B cell (primary cell): ENCODE measurements around the gene ZNF618. TPM values are rescaled to one million over a fixed set of nuclear protein-coding genes. Genes with fewer than 3 reads are reported as not detected.
"Not testable (repeated sequence)": the region's sequence is repeated elsewhere in the genome, so short reads cannot be mapped to it uniquely, and the experiment has no call there.

Experiments used
- ATAC-seq: fragments of 200-7000 bp; cut with Tn5 transposase; one replicate; pipeline ENCODE4 v1.10.0; 2021; ENCODE audit warnings: low read depth, mild to moderate bottlenecking, moderate number of reproducible peaks, moderate library complexity
- CTCF ChIA-PET: fragments of 350-600 bp; sonication (Branson Sonifier 250); formaldehyde crosslinking; loops from one replicate; lab custom pipeline; 2021; ENCODE audit warnings: antibody characterized with exemption, inconsistent platforms; lab: Charles Lee
- POLR2A ChIA-PET: fragments of 350-600 bp; sonication (Branson Sonifier 250); formaldehyde crosslinking; loops from one replicate; lab custom pipeline; 2021; ENCODE audit warnings: antibody characterized with exemption; lab: Charles Lee
- DNase-seq: peaks from one replicate; pipeline ENCODE4 v3.0.0; 2013
- H2AFZ ChIP-seq: 2 replicates; pipeline ENCODE4 v1.6.1; 2012; ENCODE audit warnings: mild to moderate bottlenecking, low read depth, low read length; ENCODE audit not compliant: insufficient read depth, poor library complexity, severe bottlenecking
- H3K27ac ChIP-seq, 2 donors: 1 replicate in 1 of 2; 2 replicates in 1 of 2; pipeline ENCODE4 v1.5.1; 2012 to 2013; ENCODE audit warnings: low read length in 2 of 2, mild to moderate bottlenecking in 2 of 2, moderate library complexity in 1 of 2
- H3K27me3 ChIP-seq, 4 experiments: fragments of 200-600 bp in 1 of 4; sonication (generic) in 1 of 4; replicated peaks in 1 of 4; 1 replicate in 2 of 4; 2 replicates in 2 of 4; pipeline versions ENCODE4 v1.6.1 to v1.7.0; 2013 to 2016; ENCODE audit warnings: low read length in 3 of 4, mild to moderate bottlenecking in 2 of 4, mixed read lengths in 1 of 4, moderate library complexity in 1 of 4; ENCODE audit not compliant: insufficient read depth in 4 of 4, control insufficient read depth in 3 of 4; ENCODE audit errors: control extremely low read depth in 1 of 4
- H3K36me3 ChIP-seq, 2 experiments: replicated peaks in 1 of 2; 1 replicate in 1 of 2; 2 replicates in 1 of 2; pipeline versions ENCODE4 v1.6.1 to v1.7.1; 2013; ENCODE audit warnings: low read length in 1 of 2; ENCODE audit not compliant: insufficient read depth in 2 of 2, control insufficient read depth in 1 of 2; ENCODE audit errors: control extremely low read depth in 1 of 2, extremely low read depth in 1 of 2
- H3K4me1 ChIP-seq, 2 donors: fragments of 200-600 bp in 1 of 2; sonication (generic) in 1 of 2; 1 replicate in 1 of 2; 2 replicates in 1 of 2; pipeline versions ENCODE4 v1.5.1 to v1.6.1; 2013 to 2017; ENCODE audit warnings: low read length in 2 of 2; ENCODE audit not compliant: control insufficient read depth in 2 of 2, insufficient read depth in 2 of 2
- H3K4me2 ChIP-seq: replicated peaks from 2 replicates; pipeline ENCODE3; 2012; ENCODE audit warnings: mild to moderate bottlenecking, low read depth, low read length; ENCODE audit not compliant: poor library complexity, severe bottlenecking
- H3K4me3 ChIP-seq, 5 experiments: fragments of 200-600 bp in 1 of 5; sonication (generic) in 1 of 5; 1 replicate in 3 of 5; 2 replicates in 2 of 5; pipeline versions ENCODE4 v1.5.1 to v1.7.0; 2011 to 2016; ENCODE audit warnings: low read length in 4 of 5, mild to moderate bottlenecking in 4 of 5, low read depth in 2 of 5, control low read depth in 1 of 5, moderate library complexity in 1 of 5; ENCODE audit not compliant: insufficient read depth in 1 of 5; ENCODE audit errors: control extremely low read depth in 1 of 5, extremely low read depth in 1 of 5
- H3K79me2 ChIP-seq: fragments of 200-600 bp; sonication (generic); one replicate; pipeline ENCODE4 v1.6.0; 2016; ENCODE audit warnings: low read length; ENCODE audit not compliant: control insufficient read depth, insufficient read depth
- H3K9ac ChIP-seq: fragments of 200-600 bp; sonication (generic); 2 replicates; pipeline ENCODE4 v1.6.1; 2017; ENCODE audit warnings: mild to moderate bottlenecking, low read length, moderate library complexity
- H3K9me3 ChIP-seq, 3 donors: one replicate each; pipeline versions ENCODE4 v1.6.1 to v1.7.1; 2013; ENCODE audit warnings: low read length in 2 of 3; ENCODE audit not compliant: control insufficient read depth in 2 of 3, insufficient read depth in 1 of 3; ENCODE audit errors: control extremely low read depth in 1 of 3
- H4K20me1 ChIP-seq: 2 replicates; pipeline ENCODE4 v1.6.0; 2012; ENCODE audit warnings: mild to moderate bottlenecking, low read length; ENCODE audit not compliant: insufficient read depth, control insufficient read depth, poor library complexity, severe bottlenecking
- H3K27ac Mint-ChIP-seq: one replicate; pipeline ENCODE4 v1.8.0; 2021; ENCODE audit warnings: mixed read lengths
- H3K27me3 Mint-ChIP-seq: one replicate; pipeline ENCODE4 v1.8.0; 2021; ENCODE audit warnings: mixed read lengths
- H3K4me1 Mint-ChIP-seq: one replicate; pipeline ENCODE4 v1.8.0; 2021; ENCODE audit warnings: mixed read lengths
- H3K4me3 Mint-ChIP-seq: one replicate; pipeline ENCODE4 v1.8.0; 2021; ENCODE audit warnings: mixed read lengths
- H3K9me3 Mint-ChIP-seq: one replicate; pipeline ENCODE4 v1.8.0; 2022; ENCODE audit warnings: mixed read lengths; ENCODE audit not compliant: insufficient read depth
- CTCF ChIP-seq: fragments of 200-600 bp; IDR thresholded peaks from one replicate; pipeline ENCODE4 v1.8.0; 2022; ENCODE audit warnings: antibody characterized with exemption, mild to moderate bottlenecking
- EZH2 ChIP-seq: IDR thresholded peaks from 2 replicates; pipeline ENCODE4 v1.6.1; 2012; ENCODE audit warnings: borderline replicate concordance, low read depth, mild to moderate bottlenecking, moderate library complexity, low read length; ENCODE audit not compliant: insufficient read depth, poor library complexity, severe bottlenecking
- WGBS: methylation state at CpG from one replicate; pipeline ENCODE4 v1.1.5; 2013; ENCODE audit warnings: missing lambda C conversion rate; ENCODE audit not compliant: insufficient coverage; 5-methylcytosine and 5-hydroxymethylcytosine counted together
- intact Hi-C: fragments of 100-400 bp; cut with micrococcal nuclease; formaldehyde crosslinking; loops from one replicate; pipeline ENCODE4 v1.10.0; 2022
- polyA plus RNA-seq: library from polyadenylated mRNA; depleted of rRNA; stranded (reverse); fragments of >200 nt; gene quantifications from 2 replicates; pipeline ENCODE4 v1.2.3, GENCODE V29; 2012
- total RNA-seq, 2 donors: library from RNA; stranded (reverse); fragments of 120-200 nt in 1 of 2; gene quantifications; 1 replicate in 1 of 2; 2 replicates in 1 of 2; pipeline versions ENCODE4 v1.2.3 to v1.2.4, GENCODE V29; 2013 to 2022

ZNF618 gene
- total and polyA plus RNA-seq, 2 donors (not counting 1 experiment from before 2014, with no cell fraction given): 1.4 to 2.5 TPM

- 27% methylated on average over 1 of the region's 3 CpGs for WGBS
- H3K9ac ChIP-seq: no peak overlapping the region
- ChIA-PET CTCF (no interaction called here), POLR2A (no interaction called here)
- no peak for DNase-seq
- ATAC-seq: no peak
- no peak overlapping the region for H3K4me3 ChIP-seq
- H3K4me2 ChIP-seq: no peak overlapping the region
- no peaks in the 10 kb centered on the region for H3K9me3 ChIP-seq
- Mint-ChIP-seq H3K4me3 (no peak overlapping the region), H3K9me3 (no peaks in the 10 kb centered on the region), H3K27me3 (no peaks in the 10 kb centered on the region), H3K4me1 (peaks cover 23% of the 10 kb centered on the region), H3K27ac (no peak overlapping the region)
- H4K20me1 ChIP-seq: no peaks in the 10 kb centered on the region
- no peak for TF ChIP-seq EZH2
- intact Hi-C loops: no loop called here
- H3K79me2 ChIP-seq: no peaks in the 10 kb centered on the region
- peaks cover 25 to 27% of the 10 kb centered on the region in 2 donors for H3K4me1 ChIP-seq
- no peak overlapping the region for H2AFZ ChIP-seq
- H3K27me3 ChIP-seq: no peaks in the 10 kb centered on the region
- no peaks in the 10 kb centered on the region for H3K36me3 ChIP-seq
- H3K27ac ChIP-seq: no peak overlapping the region
Observed at GRCh38 chr9:113995963-113996362, 119.9 kb downstream of the ZNF618 start.

GRCh38 chr9:113996531-113997001 is 120.5 kb downstream of the ZNF618 start:
- TF ChIP-seq CTCF (no peak), EZH2 (no peak)
- Mint-ChIP-seq H3K27me3 (no peaks in the 10 kb centered on the region), H3K4me1 (peaks cover 23% of the 10 kb centered on the region), H3K4me3 (no peak overlapping the region), H3K27ac (no peak overlapping the region), H3K9me3 (no peaks in the 10 kb centered on the region)
- intact Hi-C loops: no loop called here
- DNase-seq (no peak), ATAC-seq (no peak)
- H3K9me3 ChIP-seq: no peaks in the 10 kb centered on the region
- no peak overlapping the region for H3K4me3 ChIP-seq
- no peaks in the 10 kb centered on the region for H3K79me2 ChIP-seq
- ChIA-PET POLR2A (no interaction called here), CTCF (no interaction called here)
- no peak overlapping the region for H3K9ac ChIP-seq
- no peak overlapping the region for H3K4me2 ChIP-seq
- H2AFZ ChIP-seq: no peak overlapping the region
- no peak overlapping the region for H3K27ac ChIP-seq
- H3K27me3 ChIP-seq: no peaks in the 10 kb centered on the region
- WGBS: 97% methylated on average over 4 of the region's 6 CpGs
- H3K36me3 ChIP-seq: no peaks in the 10 kb centered on the region
- no peaks in the 10 kb centered on the region for H4K20me1 ChIP-seq
- H3K4me1 ChIP-seq: peaks cover 25 to 27% of the 10 kb centered on the region in 2 donors

GRCh38 chr9:113997064-113997463 is 121.0 kb downstream of the ZNF618 start:
- H3K9me3 ChIP-seq, DNase-seq, H3K4me3 ChIP-seq, H3K9ac ChIP-seq, H3K9me3 Mint-ChIP-seq, POLR2A ChIA-PET, ATAC-seq, intact Hi-C loops, H3K27ac ChIP-seq, H2AFZ ChIP-seq, CTCF ChIA-PET, H3K27me3 Mint-ChIP-seq, H3K79me2 ChIP-seq, H4K20me1 ChIP-seq, H3K27me3 ChIP-seq, H3K4me2 ChIP-seq, H3K27ac Mint-ChIP-seq, H3K4me3 Mint-ChIP-seq, H3K36me3 ChIP-seq: not testable (repeated sequence)
- 100% methylated on average over 2 of the region's 3 CpGs for WGBS
- H3K4me1 Mint-ChIP-seq: peaks cover 22% of the 10 kb centered on the region
- peaks cover 23 to 24% of the 10 kb centered on the region in 2 donors for H3K4me1 ChIP-seq
